Erythroblast (primary cell): ENCODE results near the gene NOMO2.
"Not testable (repeated sequence)": the region's sequence is repeated elsewhere in the genome, so short reads cannot be mapped to it uniquely, and the experiment has no call there.

Source experiments
- GATA1 ChIP-seq: IDR thresholded peaks from 2 replicates; pipeline ENCODE4 v1.6.1; 2011; ENCODE audit warnings: low read depth, mild to moderate bottlenecking, control low read depth, low read length, moderate library complexity
- POLR2A ChIP-seq: IDR thresholded peaks from 2 replicates; pipeline ENCODE4 v1.6.1; 2011; ENCODE audit warnings: mild to moderate bottlenecking, low read length

GRCh38 chr16:18546853-18547252 is 15.0 kb downstream of the NOMO2 start:
- not testable (repeated sequence) for TF ChIP-seq POLR2A, GATA1
